K562 (cell line): ENCODE data around the gene VEGFA. TPM values are rescaled to one million over a fixed set of nuclear protein-coding genes. Genes with fewer than 3 reads are reported as not detected.
A peak's percentile ranks its signal among the peaks of the same experiment; 100 is the strongest.

Source experiments
- ATAC-seq: fragments of 200-7000 bp; cut with Tn5 transposase; 3 replicates; pipeline ENCODE4 v1.9.1; 2020; ENCODE audit warnings: moderate library complexity
- BruUV-seq: library from RNA; stranded (reverse); fragments of 400-500 nt; replicated peaks from 2 replicates; lab custom pipeline; 2021; lab: Mats Ljungman, UMichigan
- CTCF ChIA-PET: fragments of 300-600 bp; formaldehyde crosslinking; extraction: SDS; loops from one replicate; lab custom pipeline; 2021; ENCODE audit warnings: low intra/inter-chr PET ratio; lab: Yijun Ruan, JAX
- POLR2A ChIA-PET: fragments of 300-600, 350-650 bp; sonication (Branson Sonifier 250); formaldehyde crosslinking; extraction: SDS; loops from one replicate; lab custom pipeline; 2021; ENCODE audit warnings: antibody characterized with exemption, inconsistent platforms; lab: Yijun Ruan, JAX
- DNase-seq, 4 experiments: peaks; one replicate each; pipeline versions ENCODE4 v3.0.0 to v3.0.0-alpha.2; 2011 to 2018; ENCODE audit warnings: low spot score in 3 of 4, mixed read lengths in 3 of 4; ENCODE audit errors: extremely low read depth in 1 of 4
- FAIRE-seq: peaks from 2 replicates; lab custom pipeline; 2011; peaks lifted over from hg19 to GRCh38; lab: Jason Lieb, UNC
- H2AFZ ChIP-seq: 2 replicates; pipeline ENCODE4 v1.6.0; 2011; ENCODE audit warnings: low read depth, low read length, control low read depth, inconsistent platforms
- H3K27ac ChIP-seq: fragments of 200-600 bp; 3 replicates; pipeline ENCODE4 v1.8.0; 2011; ENCODE audit warnings: low read depth, mild to moderate bottlenecking, control low read depth, inconsistent platforms, low read length, moderate library complexity, mixed read lengths; ENCODE audit errors: extremely low read depth
- H3K27me3 ChIP-seq, 2 experiments: fragments of 300-600 bp in 1 of 2; 2 replicates in 1 of 2; 3 replicates in 1 of 2; pipeline versions ENCODE4 v1.6.0 to v1.8.0; 2011; ENCODE audit warnings: inconsistent platforms in 2 of 2, low read length in 2 of 2, mild to moderate bottlenecking in 1 of 2, mixed read lengths in 1 of 2, moderate library complexity in 1 of 2; ENCODE audit not compliant: control insufficient read depth in 2 of 2, insufficient read depth in 2 of 2
- H3K36me3 ChIP-seq: fragments of 300-600 bp; 3 replicates; pipeline ENCODE4 v1.8.0; 2011; ENCODE audit warnings: mild to moderate bottlenecking, low read length, inconsistent platforms; ENCODE audit not compliant: control insufficient read depth, insufficient read depth
- H3K4me1 ChIP-seq, 2 experiments: fragments of 200-600 bp in 1 of 2; replicated peaks in 1 of 2; 2 replicates in 1 of 2; 3 replicates in 1 of 2; pipeline versions ENCODE4 v1.5.1 to v1.8.0; 2011; ENCODE audit warnings: inconsistent platforms in 2 of 2, low read length in 2 of 2, mild to moderate bottlenecking in 1 of 2, mixed read lengths in 1 of 2, moderate library complexity in 1 of 2; ENCODE audit not compliant: control insufficient read depth in 2 of 2, insufficient read depth in 2 of 2
- H3K4me2 ChIP-seq: 2 replicates; pipeline ENCODE4 v1.6.1; 2011; ENCODE audit warnings: low read length, control low read depth, inconsistent platforms, mixed read lengths; ENCODE audit not compliant: insufficient read depth
- H3K4me3 ChIP-seq: fragments of 200-600 bp; sonication (generic), shearing (Covaris generic); 2 replicates; pipeline ENCODE4 v1.5.1; 2016; ENCODE audit warnings: control low read depth, inconsistent platforms
- H3K79me2 ChIP-seq: fragments of 200-600 bp; 3 replicates; pipeline ENCODE4 v1.8.0; 2011; ENCODE audit warnings: low read length, inconsistent platforms; ENCODE audit not compliant: control insufficient read depth, insufficient read depth
- H3K9ac ChIP-seq, 2 experiments: 2 replicates each; pipeline versions ENCODE4 v1.6.0 to v1.6.1; 2011; ENCODE audit warnings: low read depth in 2 of 2, low read length in 2 of 2, control low read depth in 1 of 2, inconsistent platforms in 1 of 2, mild to moderate bottlenecking in 1 of 2, mixed read lengths in 1 of 2; ENCODE audit not compliant: insufficient read depth in 1 of 2
- H3K9me1 ChIP-seq: one replicate; pipeline ENCODE4 v1.6.0; 2011; ENCODE audit warnings: inconsistent platforms, mild to moderate bottlenecking, low read length, moderate library complexity; ENCODE audit not compliant: control insufficient read depth, insufficient read depth
- H3K9me3 ChIP-seq: replicated peaks from 2 replicates; pipeline ENCODE4 v1.5.1; 2011; ENCODE audit warnings: low read depth, low read length, inconsistent platforms; ENCODE audit not compliant: control insufficient read depth, insufficient read depth
- H4K20me1 ChIP-seq: replicated peaks from 2 replicates; pipeline ENCODE4 v1.6.1; 2011; ENCODE audit warnings: low read length, inconsistent platforms, mixed read lengths; ENCODE audit not compliant: control insufficient read depth, insufficient read depth
- GTF2E2 ChIP-seq: fragments of 200-800 bp; sonication (Bioruptor generic); IDR thresholded peaks from 2 replicates; pipeline ENCODE4 v1.6.1; 2016; ENCODE audit warnings: missing genetic modification characterization, missing compliant biosample characterization
- HMGN3 ChIP-seq: IDR thresholded peaks from 2 replicates; pipeline ENCODE4 v1.6.1; 2011; ENCODE audit warnings: borderline replicate concordance, low read depth, mild to moderate bottlenecking, mixed read lengths, low read length; ENCODE audit not compliant: insufficient read length; ENCODE audit errors: extremely low read depth
- JUN ChIP-seq, 2 experiments: sonication (generic) in 1 of 2; formaldehyde crosslinking in 1 of 2; IDR thresholded peaks; 2 replicates each; pipeline versions ENCODE4 v1.6.1 to v1.8.0; 2012 to 2022; ENCODE audit warnings: borderline replicate concordance in 2 of 2, mild to moderate bottlenecking in 2 of 2, improper control_type of control experiment in 1 of 2, low read depth in 1 of 2, low read length in 1 of 2, missing genetic modification reagents in 1 of 2
- MYC ChIP-seq, 2 experiments: fragments of 250-450 bp in 1 of 2; sonication (Bioruptor Pico) in 1 of 2; IDR thresholded peaks; 2 replicates each; pipeline versions ENCODE4 v1.5.1 to v1.6.1; 2012 to 2021; ENCODE audit warnings: low read depth in 2 of 2, borderline replicate concordance in 1 of 2, improper control_type of control experiment in 1 of 2, low read length in 1 of 2, mild to moderate bottlenecking in 1 of 2, moderate library complexity in 1 of 2
- NONO ChIP-seq, 2 experiments: fragments of 200-400 bp in 1 of 2; fragments of 450-650 bp in 1 of 2; formaldehyde crosslinking in 1 of 2; IDR thresholded peaks; 2 replicates each; pipeline ENCODE4 v1.6.1; 2017; ENCODE audit warnings: low read depth in 2 of 2, mild to moderate bottlenecking in 2 of 2, moderate library complexity in 2 of 2, low read length in 1 of 2
- POLR2AphosphoS2 ChIP-seq: IDR thresholded peaks from 2 replicates; pipeline ENCODE4 v1.6.1; 2012; ENCODE audit warnings: low read length, improper control_type of control experiment
- POLR2B ChIP-seq: fragments of 450-650 bp; IDR thresholded peaks from 2 replicates; pipeline ENCODE4 v1.6.1; 2018; ENCODE audit warnings: low read depth; ENCODE audit not compliant: partially characterized antibody
- POLR2G ChIP-seq: fragments of 200-400 bp; formaldehyde crosslinking; IDR thresholded peaks from 2 replicates; pipeline ENCODE4 v1.6.1; 2017; ENCODE audit warnings: low read depth, mild to moderate bottlenecking, antibody characterized with exemption, low read length, moderate library complexity
- RBFOX2 ChIP-seq: fragments of 200-400 bp; formaldehyde crosslinking; IDR thresholded peaks from 2 replicates; pipeline ENCODE4 v1.6.1; 2017; ENCODE audit warnings: low read depth, mild to moderate bottlenecking, low read length, moderate library complexity
- RBM22 ChIP-seq: fragments of 200-400 bp; formaldehyde crosslinking; IDR thresholded peaks from 2 replicates; pipeline ENCODE4 v1.6.1; 2018; ENCODE audit warnings: low read length, low read depth; ENCODE audit not compliant: poor library complexity, severe bottlenecking
- SAP30 ChIP-seq: fragments of 200-600 bp; sonication (generic); IDR thresholded peaks from 2 replicates; pipeline ENCODE4 v1.6.1; 2012; ENCODE audit warnings: borderline replicate concordance, low read depth, mild to moderate bottlenecking, moderate library complexity, low read length, control low read depth, inconsistent platforms; ENCODE audit not compliant: insufficient read depth, poor library complexity, severe bottlenecking
- SP2 ChIP-seq: IDR thresholded peaks from 2 replicates; pipeline ENCODE4 v1.6.1; 2011; ENCODE audit warnings: mild to moderate bottlenecking, low read depth, low read length, moderate library complexity; ENCODE audit not compliant: poor library complexity, severe bottlenecking; ENCODE audit errors: extremely low read depth
- WHSC1 ChIP-seq: IDR thresholded peaks from one replicate; pipeline ENCODE4 v1.6.1; 2012; ENCODE audit warnings: low read length, control low read depth, inconsistent platforms
- ZNF431 ChIP-seq: sonication (generic); formaldehyde crosslinking; IDR thresholded peaks from 2 replicates; pipeline ENCODE4 v1.8.0; 2022; ENCODE audit warnings: mild to moderate bottlenecking, missing genetic modification reagents
- WGBS: fragments of 100-300 bp; shearing (Covaris generic); methylation state at CpG from one replicate; pipeline ENCODE4 v1.1.6; 2016; ENCODE audit warnings: low coverage, mixed read lengths; ENCODE audit not compliant: insufficient coverage; ENCODE audit errors: missing lambda C conversion rate; 5-methylcytosine and 5-hydroxymethylcytosine counted together
- in situ Hi-C: fragments of 300-500 bp; cut with MboI; formaldehyde crosslinking; loops from 4 replicates; pipeline ENCODE4 v1.15.0; 2018; ENCODE audit warnings: inconsistent platforms, mixed read lengths
- intact Hi-C: fragments of 100-400 bp; cut with micrococcal nuclease; formaldehyde crosslinking; loops from 2 replicates; pipeline ENCODE4 v1.14.2; 2022
- polyA plus RNA-seq, 8 experiments: library from polyadenylated mRNA; depleted of rRNA in 4 of 8; stranded (reverse) in 5 of 8; unstranded in 3 of 8; fragments of >200 nt; fragmentation: Nextera tagmentation in 2 of 8; fragmentation: Illumina TruSeq in 1 of 8; extraction: Ambion mirVana in 2 of 8; extraction: Trizol in 1 of 8; gene quantifications; 2 replicates each; pipeline versions ENCODE4 v1.2.1 to v1.2.3, GENCODE V29; 2011 to 2014; ENCODE audit warnings: inconsistent platforms in 1 of 8, missing spikeins in 1 of 8
- total RNA-seq, 7 experiments: library from RNA; depleted of rRNA in 6 of 7; stranded (reverse); fragments of >200 nt in 6 of 7; fragmentation: Illumina TruSeq in 2 of 7; extraction: Trizol in 2 of 7; gene quantifications; 2 replicates each; pipeline versions ENCODE4 v1.2.1 to v1.2.3, GENCODE V29; 2011 to 2021; ENCODE audit warnings: low replicate concordance in 1 of 7
- TF ChIP-seq, protein P1 (sequence below), 2 experiments: fragments of 450-650 bp; IDR thresholded peaks; 2 replicates each; pipeline ENCODE4 v1.6.1; 2016

The VEGFA gene
- total and polyA plus RNA-seq, 9 of the 15 experiments (the other 6 are each of a cell fraction or from before 2014, with no cell fraction given): 14.0 to 271 (median 124) TPM

DNA sequence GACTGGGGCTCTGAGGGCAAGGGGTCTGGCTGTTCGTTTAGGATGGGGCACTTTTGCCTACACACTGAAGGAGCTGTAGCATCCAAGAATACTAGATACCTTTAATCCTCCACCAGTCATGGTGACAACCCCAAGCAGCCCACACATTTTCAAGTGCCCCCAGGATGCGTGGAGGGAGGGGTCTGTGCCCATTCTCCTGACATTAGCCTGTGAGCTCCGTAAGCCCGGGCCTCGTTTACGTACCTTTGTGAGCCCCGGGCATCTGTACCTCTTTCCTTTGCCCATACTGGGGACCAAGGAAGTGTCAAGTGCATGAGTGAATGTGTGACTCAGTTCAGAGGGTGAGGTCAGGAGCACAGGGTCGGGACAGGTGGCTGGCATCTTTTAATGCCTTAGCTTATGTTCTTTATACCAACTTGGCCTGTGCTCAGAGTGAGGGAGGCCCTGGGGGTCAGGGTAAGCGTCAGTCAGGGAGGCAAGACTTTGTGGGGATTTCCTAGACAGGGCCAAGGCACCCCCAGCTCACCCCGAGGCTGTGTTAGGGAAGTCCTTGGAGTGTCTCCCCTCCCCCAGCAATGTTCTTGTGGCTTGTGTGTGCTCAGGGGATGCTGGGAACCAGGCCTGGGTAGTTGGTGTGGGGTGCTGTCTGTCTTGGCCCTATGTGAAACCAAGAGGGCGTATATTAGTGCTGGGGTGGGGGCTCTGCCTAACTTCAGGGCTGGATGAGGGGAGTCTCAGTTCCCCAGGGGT, 12.9 kb downstream of the VEGFA start (continued):
- no peak for TF ChIP-seq JUN (IDR thresholded peaks at IDR 0.05; ENCODE audit: borderline replicate concordance, low read depth, low read length)
- 0 out of 2 replicates have a peak, but pooled peaks have one; percentile 60 for TF ChIP-seq JUN (CRISPR knock-in tag; IDR thresholded peaks at IDR 0.05; ENCODE audit: borderline replicate concordance)
- TF ChIP-seq ZNF431: no peak
- TF ChIP-seq RBFOX2: peak; percentile 65
- TF ChIP-seq MYC (IDR thresholded peaks at IDR 0.05; ENCODE audit: low read depth, low read length): no peak
- 0 out of 2 replicates have a peak, but pooled peaks have one; percentile 13 for TF ChIP-seq MYC (CRISPR knock-in tag; IDR thresholded peaks at IDR 0.05; ENCODE audit: borderline replicate concordance, low read depth)

- CTCF ChIA-PET: no interaction called here
- TF ChIP-seq POLR2B: peak; percentile 23
- peak; percentile 30 for TF ChIP-seq HMGN3
- peak in 1 of 2 experiments; percentile 11; a peak in 1 of 4 replicates for TF ChIP-seq NONO (IDR thresholded peaks at IDR 0.05; ENCODE audit: low read depth in 2 of 2, low read length in 1 of 2)
- TF ChIP-seq RBFOX2: peak; percentile 73
- TF ChIP-seq WHSC1: peak; percentile 11
- TF ChIP-seq SAP30: peak; percentile 44
- TF ChIP-seq SP2: no peak
- no peak for TF ChIP-seq GTF2E2 (tag)
- TF ChIP-seq RBM22: peak; percentile 90
- peak; percentile 81; the same call in 1 of the 2 replicates for TF ChIP-seq POLR2AphosphoS2
- peak; percentile 78 for TF ChIP-seq POLR2G
- TF ChIP-seq, protein P1, sequence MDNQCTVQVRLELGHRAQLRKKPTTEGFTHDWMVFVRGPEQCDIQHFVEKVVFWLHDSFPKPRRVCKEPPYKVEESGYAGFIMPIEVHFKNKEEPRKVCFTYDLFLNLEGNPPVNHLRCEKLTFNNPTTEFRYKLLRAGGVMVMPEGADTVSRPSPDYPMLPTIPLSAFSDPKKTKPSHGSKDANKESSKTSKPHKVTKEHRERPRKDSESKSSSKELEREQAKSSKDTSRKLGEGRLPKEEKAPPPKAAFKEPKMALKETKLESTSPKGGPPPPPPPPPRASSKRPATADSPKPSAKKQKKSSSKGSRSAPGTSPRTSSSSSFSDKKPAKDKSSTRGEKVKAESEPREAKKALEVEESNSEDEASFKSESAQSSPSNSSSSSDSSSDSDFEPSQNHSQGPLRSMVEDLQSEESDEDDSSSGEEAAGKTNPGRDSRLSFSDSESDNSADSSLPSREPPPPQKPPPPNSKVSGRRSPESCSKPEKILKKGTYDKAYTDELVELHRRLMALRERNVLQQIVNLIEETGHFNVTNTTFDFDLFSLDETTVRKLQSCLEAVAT (IDR thresholded peaks at IDR 0.05): peak in 1 of 2 experiments; percentile 91; a peak in 2 of 4 replicates
Measured at GRCh38 chr6:43784049-43784855, 14.2 kb downstream of the VEGFA start.

More at GRCh38 chr6:43784049-43784855, 14.2 kb downstream of the VEGFA start:
- no peak overlapping the region for H2AFZ ChIP-seq
- FAIRE-seq (no peak), DNase-seq (no peak), ATAC-seq (no peak)
- no peak overlapping the region for H3K4me3 ChIP-seq
- WGBS: 90% methylated on average over 26 of the region's 26 CpGs
- peaks cover 68% of the 10 kb centered on the region for H4K20me1 ChIP-seq
- H3K9me1 ChIP-seq: peaks cover 21% of the 10 kb centered on the region
- H3K9ac ChIP-seq: 0 out of 4 replicates have a peak overlapping the region, but pooled peaks of 1 of the 2 experiments have one; percentile 23
- peaks cover 0 to 18% of the 10 kb centered on the region in 2 experiments; a peak in 2 of 5 replicates for H3K4me1 ChIP-seq
- H3K27me3 ChIP-seq: no peaks in the 10 kb centered on the region
- BruUV-seq: no TSS peak
- intact Hi-C loops: no loop called here
- in situ Hi-C loops: no loop called here
- POLR2A ChIA-PET: interaction anchor here (0.7 to 4.1 kb wide), 12 partner anchors 10 to 278 kb away, joined by 3 to 59 read pairs (median 4); partner anchors contain the start of gene VEGFA
- H3K36me3 ChIP-seq: peaks cover 68% of the 10 kb centered on the region
- H3K4me2 ChIP-seq: no peak overlapping the region
- no peaks in the 10 kb centered on the region for H3K9me3 ChIP-seq
- no peak overlapping the region for H3K27ac ChIP-seq
- H3K79me2 ChIP-seq: peaks cover 23% of the 10 kb centered on the region
